AG09309 (cell line): ENCODE measurements around the gene WDR90.
A peak's percentile ranks its signal among the peaks of the same experiment; 100 is the strongest.

Experiments
- DNase-seq: peaks from one replicate; pipeline ENCODE4 v3.0.0-alpha.2; 2010; ENCODE audit warnings: low read depth
- H3K4me3 ChIP-seq: 2 replicates; pipeline ENCODE4 v1.5.1; 2011; ENCODE audit warnings: mild to moderate bottlenecking, low read depth, low read length, moderate library complexity; ENCODE audit not compliant: control insufficient read depth
- TF ChIP-seq, protein P1 (sequence below): IDR thresholded peaks from 2 replicates; pipeline ENCODE4 v1.5.1; 2011; ENCODE audit warnings: mild to moderate bottlenecking, low read depth, low read length, inconsistent platforms; ENCODE audit not compliant: insufficient read depth, control insufficient read depth; ENCODE audit errors: missing control alignments

Gene WDR90

DNA sequence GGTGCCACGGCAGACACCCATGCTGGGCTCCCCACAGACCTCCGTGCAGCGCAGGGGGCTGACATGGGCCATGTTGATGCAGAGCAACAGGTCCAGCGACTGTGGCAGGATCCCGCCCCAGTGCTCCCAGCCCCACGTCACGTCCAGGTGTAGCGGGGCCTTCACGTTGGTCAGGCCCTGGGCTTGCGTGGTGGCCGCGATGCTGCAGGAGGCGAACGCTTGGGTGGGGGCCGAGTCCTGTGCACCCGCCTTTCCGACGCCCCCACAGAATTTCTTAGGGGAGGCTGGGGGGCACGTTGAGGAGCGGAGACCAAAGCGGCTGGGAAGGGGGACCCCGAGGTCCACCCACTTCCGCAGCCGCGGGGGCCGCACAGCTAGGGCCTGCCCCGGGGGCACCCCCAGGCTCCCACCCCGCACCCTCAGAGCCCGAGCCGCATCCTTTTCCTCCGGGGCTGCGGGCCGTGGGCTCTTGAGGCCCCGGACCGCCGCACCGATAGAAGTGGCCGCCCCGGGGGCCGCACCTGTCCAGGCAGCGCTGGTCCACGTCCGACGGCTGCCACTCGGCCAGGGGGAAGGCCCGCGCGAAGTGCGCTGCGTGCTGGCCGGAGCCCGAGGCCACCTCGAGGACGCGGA, 13.5 kb upstream of the WDR90 start:
- TF ChIP-seq, protein P1, sequence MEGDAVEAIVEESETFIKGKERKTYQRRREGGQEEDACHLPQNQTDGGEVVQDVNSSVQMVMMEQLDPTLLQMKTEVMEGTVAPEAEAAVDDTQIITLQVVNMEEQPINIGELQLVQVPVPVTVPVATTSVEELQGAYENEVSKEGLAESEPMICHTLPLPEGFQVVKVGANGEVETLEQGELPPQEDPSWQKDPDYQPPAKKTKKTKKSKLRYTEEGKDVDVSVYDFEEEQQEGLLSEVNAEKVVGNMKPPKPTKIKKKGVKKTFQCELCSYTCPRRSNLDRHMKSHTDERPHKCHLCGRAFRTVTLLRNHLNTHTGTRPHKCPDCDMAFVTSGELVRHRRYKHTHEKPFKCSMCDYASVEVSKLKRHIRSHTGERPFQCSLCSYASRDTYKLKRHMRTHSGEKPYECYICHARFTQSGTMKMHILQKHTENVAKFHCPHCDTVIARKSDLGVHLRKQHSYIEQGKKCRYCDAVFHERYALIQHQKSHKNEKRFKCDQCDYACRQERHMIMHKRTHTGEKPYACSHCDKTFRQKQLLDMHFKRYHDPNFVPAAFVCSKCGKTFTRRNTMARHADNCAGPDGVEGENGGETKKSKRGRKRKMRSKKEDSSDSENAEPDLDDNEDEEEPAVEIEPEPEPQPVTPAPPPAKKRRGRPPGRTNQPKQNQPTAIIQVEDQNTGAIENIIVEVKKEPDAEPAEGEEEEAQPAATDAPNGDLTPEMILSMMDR = no peak
- no peak for DNase-seq
- peak overlapping the region; percentile 78 for H3K4me3 ChIP-seq

DNA sequence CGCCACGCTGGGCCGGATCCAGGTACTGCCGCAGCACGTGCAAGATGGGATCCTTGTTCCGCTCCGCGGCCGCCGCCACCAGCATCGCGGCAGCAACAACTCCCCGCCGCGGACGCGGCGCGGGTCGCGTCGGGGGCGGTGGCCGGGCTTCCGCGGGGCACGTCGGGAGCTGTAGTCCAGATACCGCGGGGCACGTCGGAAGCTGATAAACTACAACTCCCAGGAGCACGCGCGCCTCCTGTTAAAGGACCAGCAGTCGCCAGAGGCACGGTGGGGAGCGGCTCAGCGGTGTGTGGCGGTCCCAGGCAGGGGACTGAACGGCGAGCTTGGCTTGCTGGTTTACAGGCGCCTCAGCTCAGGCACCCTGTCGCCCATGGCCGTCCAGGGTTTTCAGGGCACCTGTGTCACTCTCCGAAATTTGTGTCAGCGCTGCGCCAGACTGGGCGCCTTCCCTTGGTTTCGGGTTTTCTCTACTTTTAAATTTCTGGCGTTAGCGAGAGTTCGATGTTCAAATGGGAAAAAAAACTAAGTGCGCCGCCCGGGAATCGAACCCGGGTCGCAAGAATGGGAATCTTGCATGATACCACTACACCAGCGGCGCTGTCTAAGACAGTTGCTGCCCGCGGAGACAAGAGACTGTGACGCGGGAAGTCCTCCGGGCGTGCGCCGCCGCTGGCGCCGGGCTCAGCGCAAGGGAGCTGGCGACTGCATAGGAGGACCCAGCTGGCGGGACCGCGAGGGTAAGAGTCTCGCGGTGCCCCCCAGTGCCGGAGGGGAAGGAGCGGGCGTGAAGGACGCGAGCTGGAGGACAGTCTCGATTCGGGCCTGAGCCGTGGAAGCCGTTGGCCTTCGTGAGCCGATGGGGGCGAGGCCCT, 12.7 kb upstream of the WDR90 start, which contains the start of gene METTL26:
Gene METTL26, minus strand, starts transcription at position 100 of the 875 bp plus-strand sequence. Its CDS starts 15 bp downstream, at position 85.
- peak within 1 kb of the TSS; percentile 78 for H3K4me3 ChIP-seq
- TF ChIP-seq, protein P1 = no peak
- DNase-seq = peak; percentile 75

DNA sequence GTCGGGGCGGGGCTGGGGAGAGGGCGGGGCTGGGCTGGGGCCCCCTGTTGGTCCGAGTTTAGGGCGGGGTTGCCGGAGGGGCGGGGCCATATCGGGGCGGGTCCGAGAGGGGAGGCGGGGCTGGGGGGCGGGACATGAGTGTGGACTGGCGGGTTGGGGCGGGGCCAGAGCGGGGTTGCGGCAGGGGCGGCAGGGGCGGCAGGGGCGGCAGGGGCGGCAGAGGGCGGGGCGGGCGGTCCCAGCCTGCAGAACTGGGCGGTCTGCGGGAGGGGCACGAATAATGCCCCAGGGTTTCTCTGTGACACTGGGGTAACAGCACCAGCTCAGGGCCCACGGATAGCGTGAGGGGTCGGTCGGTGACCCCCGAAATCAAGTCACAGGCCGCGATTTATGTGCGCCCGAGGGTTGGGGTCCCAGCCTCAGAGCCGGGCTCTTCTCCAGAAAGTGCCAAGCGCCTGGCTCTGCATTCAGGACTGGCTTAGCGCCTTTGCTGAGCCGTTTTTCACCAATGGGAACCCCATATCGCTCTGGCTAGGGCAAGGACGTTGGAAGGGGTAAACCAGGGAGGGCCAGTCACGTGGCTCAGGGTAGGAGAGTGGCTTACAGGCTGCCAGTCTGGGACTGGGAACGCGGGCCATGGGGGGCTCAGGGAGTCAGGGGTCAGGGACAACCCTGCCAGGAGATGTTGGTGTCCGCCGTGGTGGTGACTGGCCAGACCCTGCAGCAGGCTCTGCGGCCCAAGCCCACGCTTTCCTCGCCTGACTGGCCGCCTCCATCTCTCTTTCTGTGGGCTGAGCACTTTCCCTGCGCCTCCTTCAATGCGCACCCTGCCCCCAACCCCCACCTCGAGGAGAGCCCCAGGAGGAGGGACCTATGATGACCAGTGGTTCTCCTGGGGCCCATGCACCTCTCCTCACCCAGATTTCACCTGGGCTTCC, 11.8 kb upstream of the WDR90 start:
- peak overlapping the region; percentile 78 for H3K4me3 ChIP-seq
- no peak for DNase-seq
- TF ChIP-seq, protein P1 = no peak

DNA sequence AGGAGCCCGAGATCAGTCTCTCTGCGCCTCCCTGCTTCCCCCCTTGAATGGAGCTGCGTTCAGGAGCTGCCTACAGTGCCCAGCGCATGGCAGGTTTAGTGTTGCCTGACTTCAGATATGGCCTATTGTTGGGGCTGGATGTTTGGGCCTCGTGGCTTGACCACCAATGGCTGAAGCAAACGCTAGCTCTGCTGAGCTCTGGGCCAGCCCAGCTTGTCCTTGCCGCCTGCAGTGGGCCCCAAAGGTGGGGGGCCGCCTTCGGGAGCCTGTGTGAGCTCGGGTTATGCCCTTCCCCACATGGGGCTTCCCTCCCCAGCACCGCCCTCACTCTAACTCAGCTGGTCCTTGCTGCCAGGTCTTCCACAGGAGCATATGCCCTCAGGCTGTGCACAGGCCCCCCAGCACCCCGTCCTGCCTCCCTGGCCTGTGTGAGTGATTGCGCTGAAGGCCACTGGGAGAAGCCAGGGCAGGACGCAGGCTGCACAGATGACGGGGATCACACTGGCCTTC, 11.1 kb upstream of the WDR90 start:
- TF ChIP-seq, protein P1 = no peak
- DNase-seq = no peak
- no peak overlapping the region for H3K4me3 ChIP-seq

DNA sequence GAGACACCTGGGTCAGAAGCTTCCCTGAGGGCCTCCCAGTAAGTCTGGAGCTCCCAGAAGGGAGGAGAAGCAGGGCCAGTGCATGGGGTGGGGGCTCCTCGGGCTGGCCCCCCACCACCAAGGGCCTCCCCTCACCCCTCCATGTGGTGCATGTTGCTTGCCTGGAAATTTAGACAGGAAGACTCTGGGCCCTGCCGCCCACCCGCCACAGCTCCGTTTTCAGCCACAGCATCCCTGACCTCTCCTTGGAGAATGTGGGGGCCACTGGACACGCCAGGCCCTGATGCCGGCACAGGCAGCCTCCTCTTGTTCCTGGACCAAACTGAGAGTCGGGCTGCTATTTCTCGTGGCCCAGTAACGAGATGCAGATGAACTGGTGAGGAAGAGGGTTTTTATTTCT, 10.3 kb upstream of the WDR90 start:
- TF ChIP-seq, protein P1 = no peak
- no peak overlapping the region for H3K4me3 ChIP-seq
- DNase-seq = no peak

DNA sequence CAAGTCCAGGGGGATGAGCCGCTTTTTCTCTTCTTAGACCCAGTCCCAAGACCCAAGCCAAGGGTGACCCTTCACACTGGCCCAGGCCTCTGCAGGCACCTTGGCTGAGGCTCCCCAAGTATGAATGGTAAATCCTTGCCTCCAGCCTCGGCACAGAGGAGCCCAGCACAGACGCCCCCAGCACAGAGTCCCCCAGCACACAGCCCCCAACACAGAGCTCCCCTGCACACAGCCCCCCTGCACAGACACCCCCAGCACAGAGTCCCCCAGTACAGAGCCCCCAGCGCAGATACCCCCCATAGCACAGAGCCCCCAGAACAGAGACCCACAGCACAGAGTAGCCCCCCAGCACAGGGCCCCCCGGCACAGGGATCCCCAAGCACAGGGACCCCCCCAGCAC, 8.6 kb upstream of the WDR90 start:
- TF ChIP-seq, protein P1 = no peak
- peak overlapping the region; percentile 84 for H3K4me3 ChIP-seq

More for the DNA sequence above, 8.6 kb upstream of the WDR90 start:
- DNase-seq = no peak
